HepG2 (cell line): ENCODE measurements around the gene B3GALNT1. TPM values are rescaled to one million over a fixed set of nuclear protein-coding genes. Genes with fewer than 3 reads are reported as not detected.

Experiments
- ATAC-seq: fragments of 200-7000 bp; cut with Tn5 transposase; 3 replicates; pipeline ENCODE4 v1.9.1; 2020; ENCODE audit warnings: mild to moderate bottlenecking, moderate library complexity
- BruUV-seq: library from RNA; stranded (reverse); fragments of 400-500 nt; replicated peaks from 2 replicates; lab custom pipeline; 2021; lab: Mats Ljungman, UMichigan
- CTCF ChIA-PET: fragments of 300-600 bp; formaldehyde crosslinking; extraction: SDS; loops from one replicate; lab custom pipeline; 2021; ENCODE audit warnings: low total read pairs, inconsistent platforms, low intra/inter-chr PET ratio; lab: Yijun Ruan, JAX
- POLR2A ChIA-PET: fragments of 350-600 bp; sonication (Branson Sonifier 250); formaldehyde crosslinking; loops from one replicate; lab custom pipeline; 2020; ENCODE audit warnings: antibody characterized with exemption, inconsistent platforms; lab: Yijun Ruan, JAX
- DNase-seq: peaks from one replicate; pipeline ENCODE4 v3.0.0-alpha.2; 2015; ENCODE audit warnings: low spot score
- FAIRE-seq: peaks from 3 replicates; lab custom pipeline; 2011; peaks lifted over from hg19 to GRCh38; lab: Jason Lieb, UNC
- H2AFZ ChIP-seq: one replicate; pipeline ENCODE4 v1.6.1; 2011; ENCODE audit warnings: low read length, inconsistent platforms
- H3K27ac ChIP-seq: fragments of 300-600 bp; 3 replicates; pipeline ENCODE4 v1.8.0; 2011; ENCODE audit warnings: mixed run types, mild to moderate bottlenecking, mixed read lengths, low read length, inconsistent platforms; ENCODE audit not compliant: insufficient read depth; ENCODE audit errors: extremely low read length
- H3K27me3 ChIP-seq, 2 experiments: fragments of 200-600 bp in 1 of 2; 2 replicates in 1 of 2; 3 replicates in 1 of 2; pipeline versions ENCODE4 v1.6.0 to v1.8.0; 2011; ENCODE audit warnings: low read length in 2 of 2, mild to moderate bottlenecking in 2 of 2, moderate library complexity in 2 of 2, inconsistent platforms in 1 of 2; ENCODE audit not compliant: insufficient read depth in 2 of 2, control insufficient read depth in 1 of 2
- H3K36me3 ChIP-seq, 2 experiments: fragments of 200-600 bp in 1 of 2; replicated peaks in 1 of 2; 2 replicates in 1 of 2; 3 replicates in 1 of 2; pipeline versions ENCODE4 v1.5.1 to v1.8.0; 2011; ENCODE audit warnings: low read length in 2 of 2, inconsistent platforms in 1 of 2; ENCODE audit not compliant: insufficient read depth in 2 of 2, control insufficient read depth in 1 of 2
- H3K4me1 ChIP-seq: 2 replicates; pipeline ENCODE4 v1.5.1; 2012; ENCODE audit warnings: low read length, inconsistent platforms; ENCODE audit not compliant: insufficient read depth
- H3K4me2 ChIP-seq: 2 replicates; pipeline ENCODE4 v1.6.0; 2011; ENCODE audit warnings: low read depth, low read length, inconsistent platforms
- H3K4me3 ChIP-seq, 3 experiments: fragments of 200-600 bp in 1 of 3; sonication (generic), shearing (Covaris generic) in 1 of 3; replicated peaks in 1 of 3; 2 replicates each; pipeline ENCODE4 v1.5.1; 2011 to 2016; ENCODE audit warnings: low read length in 3 of 3, inconsistent platforms in 2 of 3, low read depth in 2 of 3, mild to moderate bottlenecking in 2 of 3, control low read depth in 1 of 3, mixed read lengths in 1 of 3; ENCODE audit not compliant: insufficient read depth in 1 of 3
- H3K79me2 ChIP-seq: one replicate; pipeline ENCODE4 v1.6.1; 2011; ENCODE audit warnings: low read length, inconsistent platforms; ENCODE audit not compliant: insufficient read depth
- H3K9ac ChIP-seq: 2 replicates; pipeline ENCODE4 v1.6.0; 2011; ENCODE audit warnings: mild to moderate bottlenecking, low read depth, low read length, inconsistent platforms; ENCODE audit not compliant: insufficient read depth
- H3K9me3 ChIP-seq: 2 replicates; pipeline ENCODE4 v1.5.1; 2012; ENCODE audit warnings: mild to moderate bottlenecking, low read length
- H4K20me1 ChIP-seq: 2 replicates; pipeline ENCODE4 v1.6.0; 2011; ENCODE audit warnings: inconsistent platforms, mild to moderate bottlenecking, low read length, moderate library complexity; ENCODE audit not compliant: insufficient read depth
- CBFB ChIP-seq: sonication (generic); formaldehyde crosslinking; IDR thresholded peaks from 2 replicates; pipeline ENCODE4 v1.4.0; 2020; ENCODE audit warnings: missing genetic modification reagents
- KDM5B ChIP-seq: sonication (generic); formaldehyde crosslinking; IDR thresholded peaks from 2 replicates; pipeline ENCODE4 v1.4.0; 2020; ENCODE audit warnings: missing genetic modification reagents, mild to moderate bottlenecking, borderline replicate concordance
- MIER2 ChIP-seq: IDR thresholded peaks from 2 replicates; pipeline ENCODE4 v1.6.1; 2016; ENCODE audit warnings: missing biosample characterization, missing genetic modification reagents
- MXI1 ChIP-seq: IDR thresholded peaks from 3 replicates; pipeline ENCODE4 v1.6.1; 2012; ENCODE audit warnings: low read depth, low read length, inconsistent platforms, borderline replicate concordance
- NR3C1 ChIP-seq: sonication (generic); formaldehyde crosslinking; IDR thresholded peaks from 2 replicates; pipeline ENCODE4 v1.4.0; 2020; ENCODE audit warnings: missing genetic modification reagents
- PPARG ChIP-seq: conservative IDR thresholded peaks from 2 replicates; pipeline ENCODE4 v1.6.1; 2016; ENCODE audit warnings: missing biosample characterization, missing genetic modification reagents
- SMC3 ChIP-seq: IDR thresholded peaks from 2 replicates; pipeline ENCODE4 v1.6.1; 2011; ENCODE audit warnings: low read length, improper control_type of control experiment
- SNAPC2 ChIP-seq: sonication (generic); formaldehyde crosslinking; IDR thresholded peaks from 2 replicates; pipeline ENCODE4 v1.8.1; 2022; ENCODE audit warnings: mild to moderate bottlenecking, missing genetic modification reagents
- TCF7L2 ChIP-seq: IDR thresholded peaks from 2 replicates; pipeline ENCODE4 v1.6.1; 2011; ENCODE audit warnings: mild to moderate bottlenecking, low read depth, low read length, moderate library complexity
- ZHX2 ChIP-seq, 2 experiments: sonication (generic) in 1 of 2; formaldehyde crosslinking in 1 of 2; IDR thresholded peaks; 2 replicates each; pipeline versions ENCODE4 v1.6.1 to v1.9.0; 2014 to 2022; ENCODE audit warnings: antibody characterized with exemption in 1 of 2, borderline replicate concordance in 1 of 2, inconsistent platforms in 1 of 2, low read depth in 1 of 2, missing genetic modification reagents in 1 of 2
- ZNF234 ChIP-seq: sonication (generic); formaldehyde crosslinking; conservative IDR thresholded peaks from 2 replicates; pipeline ENCODE4 v1.5.1; 2020; ENCODE audit warnings: mild to moderate bottlenecking, missing genetic modification reagents
- ZNF33A ChIP-seq: sonication (generic); formaldehyde crosslinking; IDR thresholded peaks from 2 replicates; pipeline ENCODE4 v1.5.1; 2020; ENCODE audit warnings: missing genetic modification reagents, mild to moderate bottlenecking, moderate library complexity, borderline replicate concordance
- ZNF747 ChIP-seq: sonication (generic); formaldehyde crosslinking; IDR thresholded peaks from 2 replicates; pipeline ENCODE4 v1.8.1; 2023; ENCODE audit warnings: missing genetic modification reagents, mild to moderate bottlenecking, borderline replicate concordance
- ZNF891 ChIP-seq: sonication (generic); formaldehyde crosslinking; IDR thresholded peaks from 2 replicates; pipeline ENCODE4 v1.5.0; 2020; ENCODE audit warnings: mild to moderate bottlenecking, missing genetic modification reagents
- ZSCAN22 ChIP-seq: sonication (generic); formaldehyde crosslinking; IDR thresholded peaks from 2 replicates; pipeline ENCODE4 v1.4.0; 2020; ENCODE audit warnings: mild to moderate bottlenecking, missing genetic modification reagents
- WGBS: methylation state at CpG from one replicate; pipeline ENCODE4 v1.1.6; 2017; ENCODE audit warnings: low lambda C conversion rate; 5-methylcytosine and 5-hydroxymethylcytosine counted together
- in situ Hi-C: cut with HindIII; loops from 2 replicates; pipeline ENCODE4 v1.10.0; 2017; ENCODE audit warnings: low pct_unique_long_range_greater_than_20kb; ENCODE audit not compliant: extremely low pct_ligation_motif_present
- intact Hi-C: fragments of 100-400 bp; cut with micrococcal nuclease; formaldehyde crosslinking; loops from one replicate; pipeline ENCODE4 v1.10.0; 2022; ENCODE audit not compliant: unreplicated experiment
- polyA plus RNA-seq, 8 experiments: library from polyadenylated mRNA; depleted of rRNA in 3 of 8; stranded (reverse) in 7 of 8; unstranded in 1 of 8; fragments of >200 nt; fragmentation: Illumina TruSeq in 4 of 8; extraction: Trizol in 4 of 8; gene quantifications; 2 replicates each; pipeline versions ENCODE4 v1.2.1 to v1.2.3, GENCODE V29; 2011 to 2016; ENCODE audit warnings: low read depth in 4 of 8, missing spikeins in 1 of 8, mixed read lengths in 1 of 8; ENCODE audit not compliant: insufficient read depth in 1 of 8
- total RNA-seq, 5 experiments: library from RNA; depleted of rRNA; stranded (reverse); fragments of >200 nt; fragmentation: Illumina TruSeq; extraction: Trizol; gene quantifications; 2 replicates each; pipeline ENCODE4 v1.2.3, GENCODE V29; 2016; ENCODE audit warnings: low read depth in 1 of 5

Gene B3GALNT1
- total and polyA plus RNA-seq, 2 of the 13 experiments (the other 11 are each of a cell fraction or from before 2014, with no cell fraction given) = not detected

DNA sequence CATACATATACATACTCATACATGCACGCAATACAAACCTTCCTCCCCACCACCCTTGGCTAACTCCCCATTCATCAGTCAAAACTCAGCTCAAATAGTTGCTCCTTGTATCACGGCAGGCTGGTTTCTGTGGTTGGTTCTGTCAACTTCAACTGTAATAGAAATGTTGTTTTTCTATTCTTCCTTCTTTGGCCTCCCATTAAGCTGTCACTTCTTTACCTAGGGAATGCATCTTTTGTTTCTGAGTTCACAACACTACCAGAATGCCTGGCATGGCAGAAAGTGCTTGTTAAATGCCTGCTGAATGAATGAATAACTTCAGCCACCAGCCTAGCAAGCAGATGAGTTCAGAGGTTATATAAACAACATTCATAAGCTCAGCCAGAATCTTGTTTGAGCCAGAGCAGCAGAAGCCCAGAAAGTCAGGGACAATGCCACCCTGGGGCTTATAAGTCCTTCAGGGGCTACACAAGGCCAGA lies 63.1 kb downstream of the B3GALNT1 start (continued):
- TF ChIP-seq ZHX2 (IDR thresholded peaks at IDR 0.05; ENCODE audit: low read depth) = no peak
- TF ChIP-seq ZHX2 (CRISPR knock-in tag; IDR thresholded peaks at IDR 0.05; ENCODE audit: borderline replicate concordance) = no peak
- no peak for TF ChIP-seq PPARG (CRISPR knock-in tag)
- TF ChIP-seq ZSCAN22 (CRISPR knock-in tag) = no peak
- TF ChIP-seq, all 625 proteins: peak for 32

DNA sequence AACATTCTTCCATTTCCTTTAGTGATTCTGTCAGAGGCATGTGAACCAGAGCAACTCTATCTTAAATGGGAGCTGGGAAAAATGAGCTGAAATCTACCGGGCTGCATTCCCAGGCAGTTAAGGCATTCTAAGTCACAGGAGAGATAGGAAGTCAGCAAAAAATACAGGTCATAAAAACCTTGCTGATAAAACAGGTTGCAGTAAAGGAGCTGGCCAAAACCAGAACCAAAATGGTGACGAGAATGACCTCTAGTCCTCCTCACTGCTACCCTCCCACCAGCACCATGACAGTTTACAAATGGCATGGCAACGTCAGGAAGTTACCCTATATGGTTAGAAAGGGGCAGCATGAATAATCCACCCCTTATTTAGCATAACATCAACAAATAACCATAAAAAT lies 66.4 kb downstream of the B3GALNT1 start:
- no peak overlapping the region for H3K9ac ChIP-seq
- ChIA-PET CTCF (no interaction called here), POLR2A (no interaction called here)
- WGBS = 53% methylated on average over 3 of the region's 3 CpGs
- H2AFZ ChIP-seq = no peak overlapping the region
- in situ Hi-C loops = no loop called here
- H3K27me3 ChIP-seq = no peaks in the 10 kb centered on the region
- FAIRE-seq (no peak), ATAC-seq (no peak), DNase-seq (no peak)
- no peaks in the 10 kb centered on the region for H3K9me3 ChIP-seq
- H3K79me2 ChIP-seq = no peaks in the 10 kb centered on the region
- intact Hi-C loops = no loop called here
- H3K4me2 ChIP-seq = no peak overlapping the region
- H3K27ac ChIP-seq = no peak overlapping the region
- no peaks in the 10 kb centered on the region for H3K36me3 ChIP-seq
- BruUV-seq = no TSS peak
- peaks cover 19% of the 10 kb centered on the region for H3K4me1 ChIP-seq
- TF ChIP-seq NR3C1 (no peak), SMC3 (no peak), ZNF747 (CRISPR knock-in tag) (no peak), ZNF234 (CRISPR knock-in tag) (no peak), ZNF891 (CRISPR knock-in tag) (no peak), MXI1 (no peak), SNAPC2 (CRISPR knock-in tag) (no peak), KDM5B (no peak), ZNF33A (CRISPR knock-in tag) (no peak), MIER2 (no peak), CBFB (CRISPR knock-in tag) (no peak), TCF7L2 (no peak)
- H4K20me1 ChIP-seq = no peaks in the 10 kb centered on the region
- no peak overlapping the region for H3K4me3 ChIP-seq
